HG02759 (cell line): Measurements from ENCODE around the gene MARCKS.

ENCODE experiments used
- ATAC-seq: cut with Tn5 transposase; IDR thresholded peaks from one replicate; pipeline ENCODE4 v1.9.1; 2021; ENCODE audit warnings: mild to moderate bottlenecking, moderate library complexity; ENCODE audit not compliant: unreplicated experiment

MARCKS gene

GRCh38 chr6:113856625-113857555 is at the start of gene MARCKS:
MARCKS (plus strand) TSS chr6:113857345; CDS start chr6:113857746, 401 bp downstream.
- peak; percentile 43 for ATAC-seq

- ATAC-seq: peak; percentile 64
Measured at GRCh38 chr6:113809826-113810225, 47.3 kb upstream of the MARCKS start.

- no peak for ATAC-seq
Measured at GRCh38 chr6:113813142-113813541, 44.0 kb upstream of the MARCKS start.

GRCh38 chr6:113818578-113818977 is 38.6 kb upstream of the MARCKS start:
- no peak for ATAC-seq

GRCh38 chr6:113819169-113819830 is 37.8 kb upstream of the MARCKS start:
- ATAC-seq: no peak

- no peak for ATAC-seq
Measured at GRCh38 chr6:113820761-113821160, 36.4 kb upstream of the MARCKS start.

GRCh38 chr6:113821445-113821844 is 35.7 kb upstream of the MARCKS start:
- no peak for ATAC-seq

- ATAC-seq: no peak
Measured at GRCh38 chr6:113823916-113824315, 33.2 kb upstream of the MARCKS start.

- ATAC-seq: no peak
Measured at GRCh38 chr6:113824411-113824810, 32.7 kb upstream of the MARCKS start.

- no peak for ATAC-seq
Measured at GRCh38 chr6:113824866-113825265, 32.3 kb upstream of the MARCKS start.

- ATAC-seq: no peak
Measured at GRCh38 chr6:113825781-113826180, 31.4 kb upstream of the MARCKS start.

- ATAC-seq: no peak
Measured at GRCh38 chr6:113828984-113829695, 28.0 kb upstream of the MARCKS start.

- ATAC-seq: no peak
Measured at GRCh38 chr6:113829696-113830045, 27.5 kb upstream of the MARCKS start.

- no peak for ATAC-seq
Measured at GRCh38 chr6:113830140-113830539, 27.0 kb upstream of the MARCKS start.

GRCh38 chr6:113833537-113833936 is 23.6 kb upstream of the MARCKS start:
- ATAC-seq: no peak

- ATAC-seq: no peak
Measured at GRCh38 chr6:113837170-113837569, 20.0 kb upstream of the MARCKS start.

GRCh38 chr6:113842165-113842564 is 15.0 kb upstream of the MARCKS start:
- no peak for ATAC-seq

- ATAC-seq: no peak
Measured at GRCh38 chr6:113843500-113844073, 13.6 kb upstream of the MARCKS start.

GRCh38 chr6:113846577-113846976 is 10.6 kb upstream of the MARCKS start:
- ATAC-seq: no peak

- no peak for ATAC-seq
Measured at GRCh38 chr6:113847447-113847846, 9.7 kb upstream of the MARCKS start.

- ATAC-seq: no peak
Measured at GRCh38 chr6:113848280-113848679, 8.9 kb upstream of the MARCKS start.
